Cardiac fibroblast (primary cell): ENCODE data around the gene CACNA1D.

Source experiments
- DNase-seq, 2 donors: peaks; one replicate each; pipeline versions ENCODE4 v3.0.0 to v3.0.0-alpha.2; 2010; ENCODE audit warnings: low read depth in 2 of 2
- H3K4me3 ChIP-seq, 2 donors: replicated peaks in 1 of 2; 1 replicate in 1 of 2; 2 replicates in 1 of 2; pipeline ENCODE4 v1.5.1; 2011; ENCODE audit warnings: low read depth in 2 of 2, low read length in 2 of 2, mild to moderate bottlenecking in 2 of 2, moderate library complexity in 1 of 2
- TF ChIP-seq, protein P1 (sequence below): IDR thresholded peaks from one replicate; pipeline ENCODE4 v1.5.1; 2011; ENCODE audit warnings: low read depth, mild to moderate bottlenecking, low read length, inconsistent platforms

The CACNA1D gene

GRCh38 chr3:53725387-53725995, 231.1 kb downstream of the CACNA1D start:
- H3K4me3 ChIP-seq, result no peak overlapping the region
- DNase-seq, result no peak
- TF ChIP-seq, protein P1, sequence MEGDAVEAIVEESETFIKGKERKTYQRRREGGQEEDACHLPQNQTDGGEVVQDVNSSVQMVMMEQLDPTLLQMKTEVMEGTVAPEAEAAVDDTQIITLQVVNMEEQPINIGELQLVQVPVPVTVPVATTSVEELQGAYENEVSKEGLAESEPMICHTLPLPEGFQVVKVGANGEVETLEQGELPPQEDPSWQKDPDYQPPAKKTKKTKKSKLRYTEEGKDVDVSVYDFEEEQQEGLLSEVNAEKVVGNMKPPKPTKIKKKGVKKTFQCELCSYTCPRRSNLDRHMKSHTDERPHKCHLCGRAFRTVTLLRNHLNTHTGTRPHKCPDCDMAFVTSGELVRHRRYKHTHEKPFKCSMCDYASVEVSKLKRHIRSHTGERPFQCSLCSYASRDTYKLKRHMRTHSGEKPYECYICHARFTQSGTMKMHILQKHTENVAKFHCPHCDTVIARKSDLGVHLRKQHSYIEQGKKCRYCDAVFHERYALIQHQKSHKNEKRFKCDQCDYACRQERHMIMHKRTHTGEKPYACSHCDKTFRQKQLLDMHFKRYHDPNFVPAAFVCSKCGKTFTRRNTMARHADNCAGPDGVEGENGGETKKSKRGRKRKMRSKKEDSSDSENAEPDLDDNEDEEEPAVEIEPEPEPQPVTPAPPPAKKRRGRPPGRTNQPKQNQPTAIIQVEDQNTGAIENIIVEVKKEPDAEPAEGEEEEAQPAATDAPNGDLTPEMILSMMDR, result no peak

- no peak overlapping the region for H3K4me3 ChIP-seq
- TF ChIP-seq, protein P1, result no peak
- DNase-seq, result no peak
Measured at GRCh38 chr3:53726643-53727042, 232.2 kb downstream of the CACNA1D start.

DNA sequence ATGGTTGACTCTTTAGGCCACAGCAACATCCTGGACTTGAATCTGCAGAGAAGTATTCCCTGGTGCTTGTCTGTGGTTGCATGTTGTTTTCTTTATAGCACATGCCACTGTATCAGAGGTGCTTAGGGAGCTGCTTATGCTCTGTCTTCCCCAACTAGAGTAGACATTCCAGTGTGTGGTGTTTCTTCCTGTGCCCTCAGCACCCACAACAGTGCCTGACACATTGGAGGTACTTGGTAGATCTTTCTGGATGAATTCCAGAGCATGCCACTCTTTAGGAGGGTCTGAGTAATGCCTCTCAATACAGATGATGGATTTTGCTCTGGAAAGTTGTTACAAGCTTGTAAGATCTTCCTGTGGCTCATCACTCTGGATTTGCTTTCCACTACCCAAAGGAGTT, 234.2 kb downstream of the CACNA1D start:
- TF ChIP-seq, protein P1, result no peak
- no peak for DNase-seq
- H3K4me3 ChIP-seq, result no peak overlapping the region

GRCh38 chr3:53729159-53729558, 234.7 kb downstream of the CACNA1D start:
- TF ChIP-seq, protein P1, result no peak
- no peak for DNase-seq
- no peak overlapping the region for H3K4me3 ChIP-seq

- TF ChIP-seq, protein P1, result no peak
- no peak overlapping the region for H3K4me3 ChIP-seq
- no peak for DNase-seq
Measured at GRCh38 chr3:53729618-53730017, 235.2 kb downstream of the CACNA1D start.

DNA sequence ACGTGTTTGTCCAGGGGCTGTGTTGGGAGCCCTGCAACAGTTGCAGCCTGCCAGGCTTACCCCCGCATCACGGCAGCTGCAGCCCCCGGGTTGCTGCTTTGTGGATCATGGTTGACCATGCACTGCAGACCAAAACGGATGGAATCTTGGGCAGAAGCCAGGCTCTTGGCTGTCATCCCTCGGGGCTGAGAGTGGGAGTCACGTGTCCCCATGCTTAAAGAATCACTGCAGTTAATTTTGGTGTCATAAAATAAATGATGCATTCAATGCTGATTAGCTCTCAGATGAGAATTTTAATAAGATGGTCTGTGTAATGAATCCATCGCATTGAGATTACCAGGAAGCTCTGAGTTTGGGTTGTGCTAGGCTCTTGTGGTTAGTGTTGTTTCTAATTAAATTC, 236.2 kb downstream of the CACNA1D start:
- TF ChIP-seq, protein P1, result no peak
- no peak overlapping the region for H3K4me3 ChIP-seq
- peak; percentile 3 to 32 for DNase-seq
